HG03442 (cell line): ENCODE results near the gene BAZ2B.
"Not testable (repeated sequence)": the region's sequence is repeated elsewhere in the genome, so short reads cannot be mapped to it uniquely, and the experiment has no call there.

Source experiments
- ATAC-seq: cut with Tn5 transposase; IDR thresholded peaks from one replicate; pipeline ENCODE4 v1.9.1; 2021; ENCODE audit warnings: mild to moderate bottlenecking, moderate library complexity; ENCODE audit not compliant: unreplicated experiment

Gene BAZ2B

GRCh38 chr2:159616286-159616701, at the start of gene BAZ2B:
BAZ2B (minus strand) TSS chr2:159616548; CDS start chr2:159478719, 137,829 bp downstream.
- no peak for ATAC-seq

- ATAC-seq, result no peak
Measured at GRCh38 chr2:159661286-159661685, 44.9 kb upstream of the BAZ2B start.

- no peak for ATAC-seq
Measured at GRCh38 chr2:159658881-159659873, 42.8 kb upstream of the BAZ2B start.

GRCh38 chr2:159653962-159654361, 37.6 kb upstream of the BAZ2B start:
- ATAC-seq, result no peak

- ATAC-seq, result no peak
Measured at GRCh38 chr2:159651884-159652283, 35.5 kb upstream of the BAZ2B start.

- ATAC-seq, result no peak
Measured at GRCh38 chr2:159650574-159650973, 34.2 kb upstream of the BAZ2B start.

- ATAC-seq, result no peak
Measured at GRCh38 chr2:159648643-159649042, 32.3 kb upstream of the BAZ2B start.

GRCh38 chr2:159647667-159648066, 31.3 kb upstream of the BAZ2B start:
- ATAC-seq, result no peak

- no peak for ATAC-seq
Measured at GRCh38 chr2:159640176-159640575, 23.8 kb upstream of the BAZ2B start.

GRCh38 chr2:159639712-159640111, 23.4 kb upstream of the BAZ2B start:
- no peak for ATAC-seq

- no peak for ATAC-seq
Measured at GRCh38 chr2:159639071-159639470, 22.7 kb upstream of the BAZ2B start.

- ATAC-seq, result no peak
Measured at GRCh38 chr2:159637988-159638501, 21.7 kb upstream of the BAZ2B start.

- no peak for ATAC-seq
Measured at GRCh38 chr2:159637240-159637639, 20.9 kb upstream of the BAZ2B start.

GRCh38 chr2:159635006-159635789, 18.9 kb upstream of the BAZ2B start:
- ATAC-seq, result no peak

- no peak for ATAC-seq
Measured at GRCh38 chr2:159633219-159633618, 16.9 kb upstream of the BAZ2B start.

- ATAC-seq, result not testable (repeated sequence)
Measured at GRCh38 chr2:159625628-159626027, 9.3 kb upstream of the BAZ2B start.

- ATAC-seq, result no peak
Measured at GRCh38 chr2:159623436-159623835, 7.1 kb upstream of the BAZ2B start.

GRCh38 chr2:159622966-159623365, 6.6 kb upstream of the BAZ2B start:
- ATAC-seq, result no peak

GRCh38 chr2:159620796-159621195, 4.4 kb upstream of the BAZ2B start:
- no peak for ATAC-seq

GRCh38 chr2:159617646-159618045, 1.3 kb upstream of the BAZ2B start:
- no peak for ATAC-seq

- ATAC-seq, result no peak
Measured at GRCh38 chr2:159617100-159617499, 752 bp upstream of the BAZ2B start.
